DOHH2 (cell line): ENCODE measurements around the gene GAST.

Experiments
- H3F3A ChIP-seq: fragments of 200-600 bp; sonication (generic), shearing (Covaris generic); 2 replicates; pipeline ENCODE4 v1.6.0; 2016; ENCODE audit warnings: antibody characterized with exemption, mild to moderate bottlenecking; ENCODE audit not compliant: control insufficient read depth, insufficient read depth
- H3K27ac ChIP-seq: fragments of 200-600 bp; sonication (generic); 2 replicates; pipeline ENCODE4 v1.5.1; 2014; ENCODE audit warnings: low read depth, mild to moderate bottlenecking, low read length, moderate library complexity
- H3K27me3 ChIP-seq: fragments of 200-600 bp; sonication (generic); 2 replicates; pipeline ENCODE4 v1.6.1; 2014; ENCODE audit warnings: mild to moderate bottlenecking, low read length, mixed read lengths; ENCODE audit not compliant: control insufficient read depth
- H3K36me3 ChIP-seq: fragments of 200-600 bp; sonication (generic); 2 replicates; pipeline ENCODE4 v1.6.1; 2014; ENCODE audit warnings: mild to moderate bottlenecking, low read length, moderate library complexity, mixed read lengths; ENCODE audit not compliant: control insufficient read depth
- H3K4me1 ChIP-seq: fragments of 200-600 bp; sonication (generic); 2 replicates; pipeline ENCODE4 v1.6.1; 2014; ENCODE audit warnings: mild to moderate bottlenecking, low read length, mixed read lengths; ENCODE audit not compliant: control insufficient read depth
- H3K4me2 ChIP-seq: fragments of 200-600 bp; sonication (generic); 2 replicates; pipeline ENCODE4 v1.6.0; 2014; ENCODE audit warnings: mild to moderate bottlenecking, low read length, moderate library complexity
- H3K4me3 ChIP-seq: fragments of 200-600 bp; sonication (generic); 2 replicates; pipeline ENCODE4 v1.5.1; 2014; ENCODE audit warnings: mild to moderate bottlenecking, low read length, mixed read lengths
- H3K79me2 ChIP-seq: fragments of 200-600 bp; sonication (generic); 2 replicates; pipeline ENCODE4 v1.6.1; 2014; ENCODE audit warnings: mild to moderate bottlenecking, low read length, mixed read lengths; ENCODE audit not compliant: control insufficient read depth
- H3K9me2 ChIP-seq: fragments of 200-600 bp; sonication (generic); replicated peaks from 2 replicates; pipeline ENCODE4 v1.6.1; 2014; ENCODE audit warnings: mild to moderate bottlenecking, low read length, mixed read lengths; ENCODE audit not compliant: control insufficient read depth
- H3K9me3 ChIP-seq: fragments of 200-600 bp; sonication (generic); 2 replicates; pipeline ENCODE4 v1.6.1; 2014; ENCODE audit warnings: antibody characterized with exemption, low read length, mixed read lengths; ENCODE audit not compliant: control insufficient read depth, insufficient read depth
- H4K20me1 ChIP-seq: fragments of 200-600 bp; sonication (generic); 2 replicates; pipeline ENCODE4 v1.6.0; 2014; ENCODE audit warnings: low read depth, mild to moderate bottlenecking, antibody characterized with exemption, low read length, moderate library complexity; ENCODE audit not compliant: control insufficient read depth, insufficient read depth
- CTCF ChIP-seq: fragments of 200-600 bp; sonication (generic); IDR thresholded peaks from one replicate; pipeline ENCODE4 v1.5.1; 2014; ENCODE audit warnings: antibody characterized with exemption, mild to moderate bottlenecking, low read depth, low read length; ENCODE audit not compliant: poor library complexity, severe bottlenecking
- EZH2phosphoT487 ChIP-seq: fragments of 200-600 bp; sonication (generic); IDR thresholded peaks from 2 replicates; pipeline ENCODE4 v1.6.1; 2017; ENCODE audit warnings: borderline replicate concordance, mild to moderate bottlenecking, antibody characterized with exemption, low read length, moderate library complexity, mixed read lengths

The GAST gene

GRCh38 chr17:41724476-41725050, 12.4 kb downstream of the GAST start:
- H3K4me2 ChIP-seq = no peak overlapping the region
- H4K20me1 ChIP-seq = no peaks in the 10 kb centered on the region
- no peaks in the 10 kb centered on the region for H3K9me3 ChIP-seq
- no peaks in the 10 kb centered on the region for H3K9me2 ChIP-seq
- no peak overlapping the region for H3K4me3 ChIP-seq
- TF ChIP-seq EZH2phosphoT487 (no peak), CTCF (no peak)
- H3K4me1 ChIP-seq = peaks cover 14% of the 10 kb centered on the region
- no peaks in the 10 kb centered on the region for H3K79me2 ChIP-seq
- H3F3A ChIP-seq = no peaks in the 10 kb centered on the region
- no peaks in the 10 kb centered on the region for H3K27me3 ChIP-seq
- H3K36me3 ChIP-seq = no peaks in the 10 kb centered on the region
- H3K27ac ChIP-seq = no peak overlapping the region

- H3F3A ChIP-seq = no peaks in the 10 kb centered on the region
- H3K4me1 ChIP-seq = peaks cover 14% of the 10 kb centered on the region
- H3K9me2 ChIP-seq = no peaks in the 10 kb centered on the region
- H3K27me3 ChIP-seq = no peaks in the 10 kb centered on the region
- H4K20me1 ChIP-seq = no peaks in the 10 kb centered on the region
- H3K27ac ChIP-seq = no peak overlapping the region
- H3K4me2 ChIP-seq = no peak overlapping the region
- no peaks in the 10 kb centered on the region for H3K36me3 ChIP-seq
- TF ChIP-seq CTCF (no peak), EZH2phosphoT487 (no peak)
- no peak overlapping the region for H3K4me3 ChIP-seq
- no peaks in the 10 kb centered on the region for H3K79me2 ChIP-seq
- H3K9me3 ChIP-seq = no peaks in the 10 kb centered on the region
These were observed 13.0 kb downstream of the GAST start for GRCh38 chr17:41725134-41725533.

- Histone ChIP-seq H3K36me3 (no peaks in the 10 kb centered on the region), H3K4me2 (peak overlapping the region; percentile 47), H3F3A (no peaks in the 10 kb centered on the region), H3K4me1 (peaks cover 20% of the 10 kb centered on the region), H3K27me3 (peaks cover 9% of the 10 kb centered on the region; the same call in 1 of the 2 replicates), H3K4me3 (peak overlapping the region; percentile 27), H3K27ac (no peak overlapping the region), H3K9me2 (no peaks in the 10 kb centered on the region), H4K20me1 (no peaks in the 10 kb centered on the region), H3K79me2 (no peaks in the 10 kb centered on the region), H3K9me3 (no peaks in the 10 kb centered on the region)
- TF ChIP-seq CTCF (no peak), EZH2phosphoT487 (no peak)
These were observed 15.9 kb downstream of the GAST start for GRCh38 chr17:41728056-41728455.

DNA sequence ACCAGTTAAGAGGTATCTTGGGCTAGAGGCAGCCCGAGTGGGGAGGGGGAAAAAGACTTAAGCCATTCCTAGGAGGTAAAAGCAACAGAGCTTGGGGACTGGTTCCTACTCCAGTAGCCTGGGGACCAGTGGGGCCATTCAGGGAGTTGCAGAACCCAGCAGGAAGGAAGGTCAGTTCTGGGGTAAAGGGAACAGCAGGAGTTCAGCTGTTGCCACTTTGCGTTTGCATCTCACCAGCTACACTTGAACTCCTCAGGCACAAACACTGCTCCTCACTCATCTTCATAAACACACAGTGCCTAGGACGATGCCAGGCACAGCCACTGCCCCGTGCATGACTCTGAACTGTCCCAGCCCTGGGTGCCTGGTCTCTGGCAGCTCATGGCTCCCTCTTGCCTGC, 18.3 kb downstream of the GAST start:
- Histone ChIP-seq H4K20me1 (no peaks in the 10 kb centered on the region), H3K4me3 (no peak overlapping the region), H3K79me2 (no peaks in the 10 kb centered on the region), H3K4me1 (peaks cover 20% of the 10 kb centered on the region), H3K9me2 (no peaks in the 10 kb centered on the region), H3K9me3 (no peaks in the 10 kb centered on the region), H3K4me2 (no peak overlapping the region), H3K27ac (no peak overlapping the region), H3K36me3 (no peaks in the 10 kb centered on the region), H3K27me3 (peaks cover 12% of the 10 kb centered on the region), H3F3A (no peaks in the 10 kb centered on the region)
- TF ChIP-seq EZH2phosphoT487 (no peak), CTCF (no peak)
